ENCODE measurements around the gene ARHGAP22. TPM values are rescaled to one million over a fixed set of nuclear protein-coding genes. Genes with fewer than 3 reads are reported as not detected.

Gene ARHGAP22
- total RNA-seq, 1 donor from 2014 or later, result 64.5 TPM

GRCh38 chr10:48501787-48502771, 102.8 kb downstream of the ARHGAP22 start:
- DNase-seq (ENCODE audit: extremely low read depth, low read depth, low spot score), result no peak

GRCh38 chr10:48501226-48501625, 103.6 kb downstream of the ARHGAP22 start:
- no peak for DNase-seq (ENCODE audit: extremely low read depth, low read depth, low spot score)

- no peak for DNase-seq (ENCODE audit: extremely low read depth, low read depth, low spot score)
These were observed 104.1 kb downstream of the ARHGAP22 start for GRCh38 chr10:48500771-48501170.

- DNase-seq (ENCODE audit: extremely low read depth, low read depth, low spot score), result no peak
These were observed 105.8 kb downstream of the ARHGAP22 start for GRCh38 chr10:48498940-48499510.

- DNase-seq (ENCODE audit: extremely low read depth, low read depth, low spot score), result no peak
These were observed 106.8 kb downstream of the ARHGAP22 start for GRCh38 chr10:48497780-48498770.

- no peak for DNase-seq (ENCODE audit: extremely low read depth, low read depth, low spot score)
These were observed 107.8 kb downstream of the ARHGAP22 start for GRCh38 chr10:48496831-48497779.

GRCh38 chr10:48496105-48496830, 108.6 kb downstream of the ARHGAP22 start:
- DNase-seq (ENCODE audit: extremely low read depth, low read depth, low spot score), result no peak

GRCh38 chr10:48495282-48496045, 109.4 kb downstream of the ARHGAP22 start:
- DNase-seq (ENCODE audit: extremely low read depth, low read depth, low spot score), result no peak

GRCh38 chr10:48494611-48495010, 110.3 kb downstream of the ARHGAP22 start:
- no peak for DNase-seq (ENCODE audit: extremely low read depth, low read depth, low spot score)

GRCh38 chr10:48494073-48494472, 110.8 kb downstream of the ARHGAP22 start:
- no peak for DNase-seq (ENCODE audit: extremely low read depth, low read depth, low spot score)

GRCh38 chr10:48493083-48493871, 111.6 kb downstream of the ARHGAP22 start:
- no peak for DNase-seq (ENCODE audit: extremely low read depth, low read depth, low spot score)

- no peak for DNase-seq (ENCODE audit: extremely low read depth, low read depth, low spot score)
These were observed 112.7 kb downstream of the ARHGAP22 start for GRCh38 chr10:48492201-48492600.

GRCh38 chr10:48491392-48492139, 113.3 kb downstream of the ARHGAP22 start:
- no peak for DNase-seq (ENCODE audit: extremely low read depth, low read depth, low spot score)

- DNase-seq (ENCODE audit: extremely low read depth, low read depth, low spot score), result no peak
These were observed 113.9 kb downstream of the ARHGAP22 start for GRCh38 chr10:48490946-48491345.

- DNase-seq (ENCODE audit: extremely low read depth, low read depth, low spot score), result no peak
These were observed 114.3 kb downstream of the ARHGAP22 start for GRCh38 chr10:48490571-48490940.

GRCh38 chr10:48489099-48489498, 115.8 kb downstream of the ARHGAP22 start:
- no peak for DNase-seq (ENCODE audit: extremely low read depth, low read depth, low spot score)

- DNase-seq (ENCODE audit: extremely low read depth, low read depth, low spot score), result no peak
These were observed 117.6 kb downstream of the ARHGAP22 start for GRCh38 chr10:48487244-48487643.
